Measurements from ENCODE around the gene ARHGEF33.

The ARHGEF33 gene

GRCh38 chr2:38889575-38889974 lies at the start of gene ARHGEF33:
TSS of gene ARHGEF33 (plus strand) at chr2:38889875. CDS start at chr2:38919448, 29,573 bp downstream.
- in situ Hi-C loops (cut with MboI; ENCODE audit: low sequenced_read_pairs) = no loop called here

GRCh38 chr2:38850045-38850444 lies 39.6 kb upstream of the ARHGEF33 start:
- in situ Hi-C loops (cut with MboI; ENCODE audit: low sequenced_read_pairs) = no loop called here

GRCh38 chr2:38856165-38856564 lies 33.5 kb upstream of the ARHGEF33 start:
- in situ Hi-C loops (cut with MboI; ENCODE audit: low sequenced_read_pairs) = no loop called here

- in situ Hi-C loops (cut with MboI; ENCODE audit: low sequenced_read_pairs) = no loop called here
Measured at GRCh38 chr2:38862476-38862875, 27.2 kb upstream of the ARHGEF33 start.

GRCh38 chr2:38863061-38863695 lies 26.5 kb upstream of the ARHGEF33 start:
- in situ Hi-C loops (cut with MboI; ENCODE audit: low sequenced_read_pairs) = no loop called here

GRCh38 chr2:38866773-38867443 lies 22.8 kb upstream of the ARHGEF33 start:
- in situ Hi-C loops (cut with MboI; ENCODE audit: low sequenced_read_pairs) = no loop called here

GRCh38 chr2:38871432-38871831 lies 18.2 kb upstream of the ARHGEF33 start:
- in situ Hi-C loops (cut with MboI; ENCODE audit: low sequenced_read_pairs) = no loop called here

- in situ Hi-C loops (cut with MboI; ENCODE audit: low sequenced_read_pairs) = no loop called here
Measured at GRCh38 chr2:38873763-38874162, 15.9 kb upstream of the ARHGEF33 start.

GRCh38 chr2:38875227-38875575 lies 14.5 kb upstream of the ARHGEF33 start:
- in situ Hi-C loops (cut with MboI; ENCODE audit: low sequenced_read_pairs) = no loop called here

GRCh38 chr2:38875576-38876367 lies 13.9 kb upstream of the ARHGEF33 start, which contains the start of the genes DHX57 and MORN2:
TSS of gene DHX57 (minus strand) at chr2:38875934. CDS start at chr2:38868405, 7,529 bp downstream.
TSS of gene MORN2 (plus strand) at chr2:38875976.
- in situ Hi-C loops (cut with MboI; ENCODE audit: low sequenced_read_pairs) = no loop called here

- in situ Hi-C loops (cut with MboI; ENCODE audit: low sequenced_read_pairs) = no loop called here
Measured at GRCh38 chr2:38876407-38876806, 13.3 kb upstream of the ARHGEF33 start.

GRCh38 chr2:38886063-38886462 lies 3.6 kb upstream of the ARHGEF33 start:
- in situ Hi-C loops (cut with MboI; ENCODE audit: low sequenced_read_pairs) = no loop called here

GRCh38 chr2:38887347-38887746 lies 2.3 kb upstream of the ARHGEF33 start:
- in situ Hi-C loops (cut with MboI; ENCODE audit: low sequenced_read_pairs) = no loop called here

GRCh38 chr2:38887902-38888554 lies 1.6 kb upstream of the ARHGEF33 start:
- in situ Hi-C loops (cut with MboI; ENCODE audit: low sequenced_read_pairs) = no loop called here

- in situ Hi-C loops (cut with MboI; ENCODE audit: low sequenced_read_pairs) = no loop called here
Measured at GRCh38 chr2:38889045-38889444, 630 bp upstream of the ARHGEF33 start.

- in situ Hi-C loops (cut with MboI; ENCODE audit: low sequenced_read_pairs) = no loop called here
Measured at GRCh38 chr2:38892819-38893218, 3.1 kb downstream of the ARHGEF33 start.

GRCh38 chr2:38898256-38898655 lies 8.6 kb downstream of the ARHGEF33 start:
- in situ Hi-C loops (cut with MboI; ENCODE audit: low sequenced_read_pairs) = no loop called here

GRCh38 chr2:38900726-38901125 lies 11.1 kb downstream of the ARHGEF33 start:
- in situ Hi-C loops (cut with MboI; ENCODE audit: low sequenced_read_pairs) = no loop called here

GRCh38 chr2:38905251-38905650 lies 15.6 kb downstream of the ARHGEF33 start:
- in situ Hi-C loops (cut with MboI; ENCODE audit: low sequenced_read_pairs) = no loop called here

- in situ Hi-C loops (cut with MboI; ENCODE audit: low sequenced_read_pairs) = no loop called here
Measured at GRCh38 chr2:38907242-38907641, 17.6 kb downstream of the ARHGEF33 start.
